Suprapubic skin (tissue), 4 donors: ENCODE data around the gene ADD2.

Experiments
- EP300 ChIP-seq: sonication (generic); formaldehyde crosslinking; IDR thresholded peaks from one replicate; pipeline ENCODE4 v1.6.1; 2017; ENCODE audit warnings: antibody characterized with exemption
- POLR2A ChIP-seq, 2 donors: fragments of 450-650 bp; IDR thresholded peaks; one replicate each; pipeline ENCODE4 v1.6.1; 2017; ENCODE audit warnings: antibody characterized with exemption in 2 of 2, mild to moderate bottlenecking in 2 of 2, moderate library complexity in 2 of 2
- POLR2AphosphoS5 ChIP-seq, 3 donors: sonication (generic); formaldehyde crosslinking; IDR thresholded peaks; one replicate each; pipeline ENCODE4 v1.6.1; 2017; ENCODE audit warnings: antibody characterized with exemption in 3 of 3
- TF ChIP-seq, protein P1 (sequence below), 2 donors: fragments of 200-600 bp in 1 of 2; fragments of 450-650 bp in 1 of 2; sonication (generic) in 1 of 2; IDR thresholded peaks; one replicate each; pipeline ENCODE4 v1.5.1; 2016 to 2019; ENCODE audit warnings: antibody characterized with exemption in 2 of 2, mild to moderate bottlenecking in 1 of 2, moderate library complexity in 1 of 2

- TF ChIP-seq POLR2AphosphoS5 (IDR thresholded peaks at IDR 0.05), result no peak
- TF ChIP-seq, protein P1, sequence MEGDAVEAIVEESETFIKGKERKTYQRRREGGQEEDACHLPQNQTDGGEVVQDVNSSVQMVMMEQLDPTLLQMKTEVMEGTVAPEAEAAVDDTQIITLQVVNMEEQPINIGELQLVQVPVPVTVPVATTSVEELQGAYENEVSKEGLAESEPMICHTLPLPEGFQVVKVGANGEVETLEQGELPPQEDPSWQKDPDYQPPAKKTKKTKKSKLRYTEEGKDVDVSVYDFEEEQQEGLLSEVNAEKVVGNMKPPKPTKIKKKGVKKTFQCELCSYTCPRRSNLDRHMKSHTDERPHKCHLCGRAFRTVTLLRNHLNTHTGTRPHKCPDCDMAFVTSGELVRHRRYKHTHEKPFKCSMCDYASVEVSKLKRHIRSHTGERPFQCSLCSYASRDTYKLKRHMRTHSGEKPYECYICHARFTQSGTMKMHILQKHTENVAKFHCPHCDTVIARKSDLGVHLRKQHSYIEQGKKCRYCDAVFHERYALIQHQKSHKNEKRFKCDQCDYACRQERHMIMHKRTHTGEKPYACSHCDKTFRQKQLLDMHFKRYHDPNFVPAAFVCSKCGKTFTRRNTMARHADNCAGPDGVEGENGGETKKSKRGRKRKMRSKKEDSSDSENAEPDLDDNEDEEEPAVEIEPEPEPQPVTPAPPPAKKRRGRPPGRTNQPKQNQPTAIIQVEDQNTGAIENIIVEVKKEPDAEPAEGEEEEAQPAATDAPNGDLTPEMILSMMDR (IDR thresholded peaks at IDR 0.05), result no peak
- no peak for TF ChIP-seq EP300
- TF ChIP-seq POLR2A (IDR thresholded peaks at IDR 0.05), result no peak
Observed at GRCh38 chr2:70690846-70691245, 77.2 kb downstream of the ADD2 start.
